Stimulated activated CD4-positive, alpha-beta T cell treated with anti-CD3 and anti-CD28 coated beads, Interleukin-12 subunit alpha, Interleukin-12 subunit beta, amount 100 ng/mL, for 24 hours (primary cell): ENCODE measurements around the gene MAPK1.
"Not testable (repeated sequence)": the region's sequence is repeated elsewhere in the genome, so short reads cannot be mapped to it uniquely, and the experiment has no call there.

Experiments
- DNase-seq, 2 experiments: peaks; one replicate each; pipeline ENCODE4 v3.0.0-alpha.2; 2020; ENCODE audit warnings: low read depth in 2 of 2

The MAPK1 gene

GRCh38 chr22:21727768-21728167 lies 139.7 kb downstream of the MAPK1 start:
- DNase-seq, result no peak

- no peak for DNase-seq
These were observed 140.3 kb downstream of the MAPK1 start for GRCh38 chr22:21727159-21727558.

- DNase-seq, result no peak
These were observed 140.8 kb downstream of the MAPK1 start for GRCh38 chr22:21726650-21727049.

DNA sequence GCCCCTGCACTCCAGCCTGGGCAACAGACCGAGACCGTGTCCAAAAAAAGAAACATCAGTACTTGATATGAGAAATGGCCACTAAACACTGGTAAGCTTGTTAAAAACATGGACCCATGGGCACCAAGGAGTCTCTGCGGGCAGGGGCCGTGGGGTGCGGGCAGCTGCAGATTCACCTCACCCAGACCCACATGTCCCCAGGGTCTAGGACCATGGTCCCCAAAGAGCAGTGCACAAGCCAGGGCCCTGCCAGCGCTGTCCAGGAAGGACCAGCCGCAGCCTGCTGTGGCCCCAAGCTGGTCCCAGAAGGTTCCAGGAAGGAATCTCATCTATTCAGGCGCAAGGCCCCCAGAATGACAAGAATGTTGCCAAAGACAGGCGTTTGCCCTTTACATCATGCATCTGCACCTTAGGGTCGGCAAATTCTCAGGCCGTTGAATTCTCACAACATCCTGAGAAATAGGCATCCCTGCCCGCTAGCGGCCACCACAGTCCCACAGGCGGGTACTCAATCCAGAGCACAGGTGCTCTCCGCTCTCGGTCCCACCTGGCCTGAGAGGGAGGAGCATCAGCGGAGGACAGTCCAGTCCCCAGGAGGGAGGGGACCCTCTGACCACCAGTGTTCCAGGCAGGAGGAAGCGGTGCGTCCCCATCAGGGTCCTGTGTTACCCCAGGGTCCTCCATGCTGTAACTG lies 141.3 kb downstream of the MAPK1 start:
- no peak for DNase-seq

DNA sequence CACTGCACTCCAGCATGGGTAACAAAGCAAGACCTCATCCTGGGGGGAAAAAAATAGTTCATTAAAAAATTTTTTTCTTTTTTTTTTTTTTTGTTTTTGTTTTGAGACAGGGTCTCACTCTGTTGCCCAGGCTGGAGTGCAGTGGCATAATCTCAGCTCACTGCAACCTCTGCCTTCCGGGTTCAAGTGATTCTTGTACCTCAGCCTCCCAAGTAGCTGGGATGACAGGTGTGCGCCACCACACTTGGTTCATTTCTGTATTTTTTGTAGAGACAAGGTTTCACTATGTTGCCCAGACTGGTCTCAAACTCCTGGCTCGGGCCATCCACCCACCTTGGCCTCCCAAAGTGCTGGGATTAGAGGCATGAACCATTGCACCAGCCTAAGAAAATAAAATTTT lies 142.9 kb downstream of the MAPK1 start:
- not testable (repeated sequence) for DNase-seq

- not testable (repeated sequence) for DNase-seq
These were observed 146.1 kb downstream of the MAPK1 start for GRCh38 chr22:21721195-21721852.

DNA sequence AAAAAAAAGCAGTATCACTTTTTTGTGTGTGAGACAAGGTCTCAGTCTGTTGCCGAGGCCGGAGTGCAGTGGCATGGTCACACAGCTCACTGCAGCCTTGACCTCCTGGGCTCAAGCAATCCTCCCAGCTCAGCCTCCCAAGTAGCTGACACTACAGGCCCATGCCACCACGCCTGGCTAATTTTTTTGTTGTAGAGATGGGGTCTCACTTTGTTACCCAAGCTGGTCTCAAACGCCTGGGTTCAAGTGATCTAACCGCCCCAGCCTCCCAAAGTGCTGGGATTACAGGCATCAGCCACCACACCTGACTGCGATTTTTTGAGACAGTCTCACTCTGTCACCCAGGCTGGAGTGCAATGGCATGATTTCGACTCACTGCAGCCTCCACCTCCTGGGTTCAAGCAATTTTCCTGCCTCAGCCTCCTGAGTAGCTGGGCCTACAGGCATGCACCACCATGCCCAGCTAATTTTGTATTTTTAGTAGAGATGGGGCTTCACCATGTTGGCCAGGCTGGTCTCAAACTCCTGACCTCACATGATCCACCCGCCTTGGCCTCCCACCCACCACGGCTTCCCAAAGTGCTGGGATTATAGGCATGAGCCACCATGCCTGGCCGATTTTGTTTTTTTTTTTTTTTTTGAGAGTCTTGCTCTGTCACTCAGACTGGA lies 147.1 kb downstream of the MAPK1 start:
- DNase-seq, result not testable (repeated sequence)

- DNase-seq, result no peak
These were observed 148.4 kb downstream of the MAPK1 start for GRCh38 chr22:21719024-21719423.

GRCh38 chr22:21718499-21718898 lies 148.9 kb downstream of the MAPK1 start:
- DNase-seq, result no peak

DNA sequence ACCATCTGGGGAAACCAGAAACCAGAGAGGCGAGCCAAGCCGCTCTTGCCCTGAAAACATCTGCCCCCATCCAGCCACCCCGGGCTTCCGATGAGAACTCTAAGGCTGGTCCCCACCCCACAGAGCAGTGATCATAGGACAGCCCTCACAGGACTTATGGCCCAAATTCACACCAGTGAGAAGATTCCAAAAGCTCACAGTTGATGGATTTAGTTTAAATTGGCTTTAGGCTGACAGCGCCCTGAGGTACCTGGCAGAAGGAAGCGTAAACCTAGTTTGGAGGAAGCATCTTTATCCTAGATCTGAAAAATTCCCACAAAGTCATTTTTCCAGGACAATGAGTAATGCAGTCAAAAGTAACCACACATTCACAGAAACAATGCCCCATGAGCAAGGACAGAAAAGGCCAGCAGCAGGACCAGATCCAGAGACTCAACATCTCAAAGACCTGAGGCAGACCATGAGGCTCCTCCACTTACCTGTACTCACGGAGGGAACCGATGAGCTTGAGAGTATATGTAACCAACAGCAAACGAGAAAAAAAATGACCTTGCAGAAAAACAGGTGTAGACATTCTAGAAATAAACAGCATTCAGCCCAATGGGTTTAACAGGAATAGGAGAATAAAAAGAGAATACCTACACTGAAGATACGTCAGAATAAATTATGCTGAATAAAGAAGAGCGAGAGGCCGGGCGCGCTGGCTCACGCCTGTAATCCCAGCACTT lies 150.9 kb downstream of the MAPK1 start:
- not testable (repeated sequence) for DNase-seq

DNA sequence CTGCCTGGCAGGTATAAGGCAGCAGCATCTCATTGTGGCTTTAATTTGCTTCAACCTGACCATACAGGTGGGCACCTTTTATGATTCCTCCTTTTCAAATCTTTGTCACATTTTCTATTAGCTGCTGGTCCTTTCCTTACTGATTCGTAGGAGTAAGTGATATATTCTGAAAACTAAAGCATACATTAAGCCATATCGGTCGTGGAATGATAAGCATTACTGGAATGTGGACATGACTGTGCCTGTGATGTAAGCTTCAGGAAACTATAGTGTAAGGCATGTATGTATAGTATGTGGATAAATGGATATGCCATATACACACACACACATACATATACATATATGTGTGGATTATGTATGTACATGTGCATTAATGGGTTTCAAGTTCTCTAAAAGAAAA lies 152.7 kb downstream of the MAPK1 start:
- no peak for DNase-seq

GRCh38 chr22:21714059-21714770 lies 153.2 kb downstream of the MAPK1 start:
- DNase-seq, result no peak

DNA sequence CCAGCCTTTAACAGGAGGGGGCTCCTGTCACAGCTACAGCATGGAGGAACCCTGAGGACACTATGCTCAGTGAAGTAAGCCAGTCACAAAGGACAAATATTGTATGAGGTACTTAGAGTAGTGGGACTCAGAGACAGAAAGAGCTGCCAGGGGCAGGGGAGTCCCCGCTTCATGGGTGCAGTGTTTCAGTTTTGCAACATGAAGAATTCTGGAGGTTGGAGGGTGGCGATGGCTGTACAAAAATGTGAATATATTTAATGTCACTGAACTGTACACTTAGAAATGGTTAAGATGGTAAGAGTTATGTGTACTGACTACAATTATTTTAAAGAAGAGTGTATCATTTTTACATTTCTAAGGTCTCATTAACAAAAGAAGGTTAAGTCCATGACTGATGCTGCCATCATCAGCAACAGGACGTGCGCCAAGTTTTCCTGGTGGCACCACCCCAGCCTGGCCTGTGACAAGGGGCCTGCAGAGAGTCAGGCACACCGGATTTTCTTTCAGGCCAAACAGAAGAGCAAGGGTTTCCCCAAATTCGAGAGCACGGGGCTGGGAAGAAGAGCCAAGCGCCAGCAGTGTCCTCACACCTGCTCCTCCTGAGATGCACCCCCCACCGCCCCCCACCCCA lies 153.9 kb downstream of the MAPK1 start:
- no peak for DNase-seq

GRCh38 chr22:21712751-21713427 lies 154.6 kb downstream of the MAPK1 start:
- peak; percentile 20 to 49 for DNase-seq

DNA sequence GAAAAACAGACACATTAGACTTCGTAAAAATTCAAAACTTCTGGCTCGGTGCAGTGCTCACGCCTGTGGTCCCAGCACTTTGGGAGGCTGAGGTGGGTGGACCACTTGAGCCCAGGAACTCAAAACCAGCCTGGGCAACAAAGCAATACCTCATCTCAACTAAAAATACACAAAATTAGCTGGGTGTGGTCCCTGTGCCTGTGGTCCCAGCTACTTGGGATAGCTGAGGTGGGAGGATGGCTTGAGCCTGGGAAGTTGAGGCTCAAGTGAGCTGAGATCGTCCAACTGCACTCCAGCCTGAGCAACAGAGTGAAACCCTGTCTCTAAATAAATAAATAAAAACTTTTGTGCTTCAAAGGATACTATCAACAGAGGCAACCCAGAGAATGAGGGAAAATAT lies 155.6 kb downstream of the MAPK1 start:
- DNase-seq, result no peak

- DNase-seq, result no peak
These were observed 157.3 kb downstream of the MAPK1 start for GRCh38 chr22:21710156-21710555.

- no peak for DNase-seq
These were observed 157.8 kb downstream of the MAPK1 start for GRCh38 chr22:21709688-21710087.

DNA sequence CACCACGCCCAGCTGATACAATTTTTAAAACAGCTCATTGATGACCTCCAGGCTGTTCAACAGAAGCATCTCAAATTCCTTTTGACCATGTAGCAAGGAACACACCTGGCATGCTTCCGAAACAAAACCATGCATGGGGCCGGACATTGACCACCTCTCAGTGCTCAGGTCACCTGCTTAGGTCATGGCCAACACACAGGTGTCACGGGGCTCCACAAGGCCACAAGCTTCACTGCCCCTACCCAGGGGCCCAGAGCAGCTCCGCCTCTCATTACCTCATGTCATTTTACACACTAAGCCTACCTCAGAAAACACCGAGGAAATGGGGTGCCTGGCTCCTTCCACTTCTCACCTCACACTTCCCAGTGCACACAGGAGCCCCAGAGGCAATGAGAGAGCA lies 158.5 kb downstream of the MAPK1 start:
- no peak for DNase-seq

GRCh38 chr22:21707677-21708076 lies 159.8 kb downstream of the MAPK1 start:
- DNase-seq, result no peak
